ENCODE results near the gene MT2A. TPM values are rescaled to one million over a fixed set of nuclear protein-coding genes. Genes with fewer than 3 reads are reported as not detected.
"Not testable (repeated sequence)": the region's sequence is repeated elsewhere in the genome, so short reads cannot be mapped to it uniquely, and the experiment has no call there.

MT2A gene
- total and polyA plus RNA-seq, 2 donors from 2014 or later, result 315 to 507 TPM

GRCh38 chr16:56580391-56581048, 27.9 kb upstream of the MT2A start:
- intact Hi-C loops (cut with DNase I), result no loop called here
- FAIRE-seq, result no peak
- no peak overlapping the region for H3K27ac ChIP-seq (ENCODE audit: low read depth in 2 of 2, low read length in 2 of 2)
- no peaks in the 10 kb centered on the region for H3K27me3 ChIP-seq (ENCODE audit: control insufficient read depth, insufficient read depth, low read length)
- H3K9ac ChIP-seq (ENCODE audit: low read length in 3 of 3), result no peak overlapping the region
- TF ChIP-seq, protein P1, sequence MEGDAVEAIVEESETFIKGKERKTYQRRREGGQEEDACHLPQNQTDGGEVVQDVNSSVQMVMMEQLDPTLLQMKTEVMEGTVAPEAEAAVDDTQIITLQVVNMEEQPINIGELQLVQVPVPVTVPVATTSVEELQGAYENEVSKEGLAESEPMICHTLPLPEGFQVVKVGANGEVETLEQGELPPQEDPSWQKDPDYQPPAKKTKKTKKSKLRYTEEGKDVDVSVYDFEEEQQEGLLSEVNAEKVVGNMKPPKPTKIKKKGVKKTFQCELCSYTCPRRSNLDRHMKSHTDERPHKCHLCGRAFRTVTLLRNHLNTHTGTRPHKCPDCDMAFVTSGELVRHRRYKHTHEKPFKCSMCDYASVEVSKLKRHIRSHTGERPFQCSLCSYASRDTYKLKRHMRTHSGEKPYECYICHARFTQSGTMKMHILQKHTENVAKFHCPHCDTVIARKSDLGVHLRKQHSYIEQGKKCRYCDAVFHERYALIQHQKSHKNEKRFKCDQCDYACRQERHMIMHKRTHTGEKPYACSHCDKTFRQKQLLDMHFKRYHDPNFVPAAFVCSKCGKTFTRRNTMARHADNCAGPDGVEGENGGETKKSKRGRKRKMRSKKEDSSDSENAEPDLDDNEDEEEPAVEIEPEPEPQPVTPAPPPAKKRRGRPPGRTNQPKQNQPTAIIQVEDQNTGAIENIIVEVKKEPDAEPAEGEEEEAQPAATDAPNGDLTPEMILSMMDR (IDR thresholded peaks at IDR 0.05; ENCODE audit: borderline replicate concordance, extremely low read depth, insufficient read depth), result no peak
- H3K4me1 ChIP-seq (ENCODE audit: control insufficient read depth in 2 of 3, insufficient read depth in 2 of 3, low read depth in 1 of 3, low read length in 3 of 3), result peaks cover 0 to 2% (median 0%) of the 10 kb centered on the region in 3 donors
- H3K4me3 ChIP-seq (ENCODE audit: low read length in 3 of 3), result no peak overlapping the region
- peak in 1 of 5 donors; percentile 3 for DNase-seq
- no peaks in the 10 kb centered on the region for H3K9me3 ChIP-seq (ENCODE audit: control insufficient read depth in 2 of 3, insufficient read depth in 1 of 3, low read length in 3 of 3)
- no peaks in the 10 kb centered on the region for H3K36me3 ChIP-seq (ENCODE audit: control insufficient read depth in 2 of 3, insufficient read depth in 3 of 3, low read length in 3 of 3)

DNA sequence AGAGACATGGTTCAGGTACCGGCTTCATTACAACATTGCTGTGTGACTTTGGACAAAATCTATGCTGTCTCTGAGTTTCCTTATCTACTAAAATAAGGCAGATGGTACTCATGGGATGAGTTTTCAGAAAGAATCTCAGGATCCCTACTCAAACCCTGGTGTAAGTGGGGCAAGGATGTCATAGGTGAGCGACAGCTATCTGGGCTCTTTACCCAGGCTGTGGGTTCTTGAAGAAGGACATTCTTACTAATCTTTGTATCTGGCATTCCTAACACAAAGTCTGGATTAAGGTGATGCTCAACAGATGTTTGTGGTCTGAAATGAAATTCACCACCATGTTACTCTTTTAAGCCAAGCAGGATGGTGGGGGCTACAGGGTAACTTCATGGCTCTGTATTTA, 25.5 kb upstream of the MT2A start:
- intact Hi-C loops (cut with DNase I); H3K27me3 ChIP-seq (ENCODE audit: control insufficient read depth, insufficient read depth, low read length); H3K9ac ChIP-seq (ENCODE audit: low read length in 3 of 3); H3K36me3 ChIP-seq (ENCODE audit: control insufficient read depth in 2 of 3, insufficient read depth in 3 of 3, low read length in 3 of 3); FAIRE-seq; H3K27ac ChIP-seq (ENCODE audit: low read depth in 2 of 2, low read length in 2 of 2); H3K4me1 ChIP-seq (ENCODE audit: control insufficient read depth in 2 of 3, insufficient read depth in 2 of 3, low read depth in 1 of 3, low read length in 3 of 3); H3K4me3 ChIP-seq (ENCODE audit: low read length in 3 of 3); DNase-seq; H3K9me3 ChIP-seq (ENCODE audit: control insufficient read depth in 2 of 3, insufficient read depth in 1 of 3, low read length in 3 of 3): not testable (repeated sequence)

DNA sequence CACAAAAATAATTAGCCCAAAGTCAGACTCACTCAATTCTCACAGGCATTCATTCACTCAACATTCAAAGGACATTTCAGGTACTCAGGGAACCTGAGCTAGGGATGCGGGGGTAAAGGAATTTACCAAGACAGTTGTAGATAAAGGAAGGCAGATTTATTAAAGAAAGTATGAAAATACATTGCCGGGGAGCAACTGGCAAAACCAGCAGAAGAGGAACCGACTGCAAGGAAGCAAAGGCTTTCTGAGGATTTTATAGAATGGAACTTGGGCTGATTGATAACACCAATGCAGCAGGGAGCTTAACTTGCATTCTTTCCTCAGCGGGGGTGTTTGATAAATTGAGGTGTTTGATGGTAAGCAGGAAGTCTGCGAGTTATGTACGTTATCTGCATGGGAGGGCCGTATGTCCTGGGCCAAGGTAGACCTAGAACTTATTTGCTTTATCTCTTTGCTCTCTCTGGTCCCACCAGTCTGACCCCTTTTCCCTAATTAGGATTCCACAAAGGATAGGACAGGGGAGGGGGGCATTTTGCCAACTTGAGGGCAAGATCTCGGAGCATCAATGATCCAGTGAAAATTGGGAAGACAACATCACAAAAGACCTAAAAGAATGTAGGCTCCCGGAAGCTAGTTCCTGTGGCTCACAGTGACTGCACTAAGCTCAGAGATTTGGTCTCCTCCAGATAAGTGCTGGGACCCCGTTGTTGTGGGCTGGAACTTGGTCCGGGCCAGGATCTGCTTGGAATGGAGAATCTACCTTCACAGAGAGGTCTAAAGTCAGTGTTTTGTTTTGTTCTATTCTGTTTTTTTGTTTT, 24.8 kb upstream of the MT2A start:
- no peaks in the 10 kb centered on the region for H3K4me1 ChIP-seq (ENCODE audit: control insufficient read depth in 2 of 3, insufficient read depth in 2 of 3, low read depth in 1 of 3, low read length in 3 of 3)
- FAIRE-seq, result no peak
- intact Hi-C loops (cut with DNase I), result no loop called here

DNA sequence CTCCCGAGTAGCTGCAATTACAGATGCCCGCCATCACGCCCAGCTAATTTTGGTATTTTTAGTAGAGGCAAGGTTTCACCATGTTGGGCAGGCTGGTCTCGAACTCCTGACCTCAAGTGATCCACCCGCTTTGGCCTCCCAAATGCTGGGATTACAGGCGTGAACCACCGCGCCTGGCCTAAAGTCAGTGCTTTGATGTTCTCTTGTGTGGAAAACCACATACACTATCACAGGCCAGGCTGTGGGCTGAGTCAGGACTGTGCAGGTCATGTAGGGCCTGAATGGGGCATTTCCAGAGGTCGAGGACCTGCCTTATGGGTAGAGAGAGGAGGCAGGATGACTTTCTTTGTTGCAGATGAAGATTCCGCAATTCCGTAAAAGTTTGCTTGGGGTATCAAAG, 24.1 kb upstream of the MT2A start:
- Histone ChIP-seq H3K9ac (ENCODE audit: low read length in 3 of 3) (no peak overlapping the region), H3K27ac (ENCODE audit: low read depth in 2 of 2, low read length in 2 of 2) (no peak overlapping the region), H3K9me3 (ENCODE audit: control insufficient read depth in 2 of 3, insufficient read depth in 1 of 3, low read length in 3 of 3) (no peaks in the 10 kb centered on the region), H3K4me3 (ENCODE audit: low read length in 3 of 3) (no peak overlapping the region), H3K27me3 (ENCODE audit: control insufficient read depth, insufficient read depth, low read length) (peaks cover 2% of the 10 kb centered on the region), H3K36me3 (ENCODE audit: control insufficient read depth in 2 of 3, insufficient read depth in 3 of 3, low read length in 3 of 3) (no peaks in the 10 kb centered on the region), H3K4me1 (ENCODE audit: control insufficient read depth in 2 of 3, insufficient read depth in 2 of 3, low read depth in 1 of 3, low read length in 3 of 3) (peaks cover 0 to 2% (median 0%) of the 10 kb centered on the region in 3 donors)
- TF ChIP-seq, protein P1 (IDR thresholded peaks at IDR 0.05; ENCODE audit: borderline replicate concordance, extremely low read depth, insufficient read depth), result no peak
- intact Hi-C loops (cut with DNase I), result no loop called here
- no peak for FAIRE-seq
- DNase-seq, result no peak

More for the DNA sequence above, 24.8 kb upstream of the MT2A start:
- Histone ChIP-seq H3K9me3 (ENCODE audit: control insufficient read depth in 2 of 3, insufficient read depth in 1 of 3, low read length in 3 of 3) (no peaks in the 10 kb centered on the region), H3K27ac (ENCODE audit: low read depth in 2 of 2, low read length in 2 of 2) (no peak overlapping the region), H3K27me3 (ENCODE audit: control insufficient read depth, insufficient read depth, low read length) (no peaks in the 10 kb centered on the region), H3K9ac (ENCODE audit: low read length in 3 of 3) (no peak overlapping the region), H3K36me3 (ENCODE audit: control insufficient read depth in 2 of 3, insufficient read depth in 3 of 3, low read length in 3 of 3) (no peaks in the 10 kb centered on the region), H3K4me3 (ENCODE audit: low read length in 3 of 3) (no peak overlapping the region)
- TF ChIP-seq, protein P1 (IDR thresholded peaks at IDR 0.05; ENCODE audit: borderline replicate concordance, extremely low read depth, insufficient read depth), result no peak
- DNase-seq, result no peak

Data from kidney (tissue), 14 donors.